ENCODE measurements around the gene USP12.
"Not testable (repeated sequence)": the region's sequence is repeated elsewhere in the genome, so short reads cannot be mapped to it uniquely, and the experiment has no call there.

The USP12 gene, protein sequence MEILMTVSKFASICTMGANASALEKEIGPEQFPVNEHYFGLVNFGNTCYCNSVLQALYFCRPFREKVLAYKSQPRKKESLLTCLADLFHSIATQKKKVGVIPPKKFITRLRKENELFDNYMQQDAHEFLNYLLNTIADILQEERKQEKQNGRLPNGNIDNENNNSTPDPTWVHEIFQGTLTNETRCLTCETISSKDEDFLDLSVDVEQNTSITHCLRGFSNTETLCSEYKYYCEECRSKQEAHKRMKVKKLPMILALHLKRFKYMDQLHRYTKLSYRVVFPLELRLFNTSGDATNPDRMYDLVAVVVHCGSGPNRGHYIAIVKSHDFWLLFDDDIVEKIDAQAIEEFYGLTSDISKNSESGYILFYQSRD

DNA sequence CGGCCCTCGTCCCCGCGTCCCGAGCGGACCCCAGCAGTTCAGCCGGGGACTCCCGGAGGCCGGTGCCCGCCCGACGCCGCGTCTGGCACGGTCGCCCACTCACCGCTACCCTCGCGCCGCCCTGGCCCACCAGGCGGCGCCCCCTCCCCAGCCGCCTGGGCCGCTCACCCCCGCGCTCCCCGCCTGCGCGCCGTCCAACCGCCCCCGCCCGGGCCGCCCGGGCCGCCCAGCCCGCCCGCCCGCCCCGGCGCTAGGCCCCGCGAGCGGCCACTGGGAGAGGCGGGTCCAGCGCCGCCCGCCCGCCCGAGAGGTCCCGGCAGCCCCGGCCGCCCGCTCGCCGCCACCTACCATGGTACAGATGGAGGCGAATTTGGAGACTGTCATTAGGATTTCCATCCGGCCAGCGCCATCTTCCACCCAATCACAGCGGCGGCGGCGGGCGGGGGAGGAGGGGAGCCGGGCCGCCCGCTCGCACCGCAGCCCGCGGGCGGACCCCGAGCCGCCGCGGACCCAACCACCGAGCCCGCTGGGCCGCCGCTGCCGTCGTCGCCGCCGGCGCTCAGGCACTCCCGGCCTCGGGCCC lies at the start of gene USP12:
Gene USP12 (minus strand): TSS at position 568 of the 583 bp plus-strand sequence. CDS start 172 bp downstream, at position 396.
- DNase-seq (ENCODE audit: low read depth in 2 of 2) = peak in 1 of 2 donors; percentile 55

DNA sequence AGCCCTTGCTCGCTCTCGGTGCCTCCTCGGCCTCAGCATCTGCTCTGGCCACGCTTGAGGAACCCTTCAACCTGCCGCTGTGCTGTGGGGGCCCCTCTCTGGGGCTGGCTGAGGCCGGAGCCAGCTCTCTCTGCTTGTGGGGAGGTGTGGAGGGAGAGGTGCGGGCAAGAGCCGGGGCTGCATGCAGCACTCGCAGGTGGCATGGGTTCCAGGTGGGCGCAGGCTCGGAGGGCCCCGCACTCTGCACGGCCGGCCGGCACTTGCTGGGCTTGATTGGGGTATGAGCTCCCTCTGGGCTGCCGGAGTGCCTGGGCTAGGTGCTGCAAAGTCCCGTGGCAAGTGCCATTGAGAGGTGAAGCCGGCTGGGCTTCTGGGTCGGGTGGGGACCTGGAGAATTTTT lies 48.0 kb upstream of the USP12 start:
- no peak for DNase-seq (ENCODE audit: low read depth in 2 of 2)

DNA sequence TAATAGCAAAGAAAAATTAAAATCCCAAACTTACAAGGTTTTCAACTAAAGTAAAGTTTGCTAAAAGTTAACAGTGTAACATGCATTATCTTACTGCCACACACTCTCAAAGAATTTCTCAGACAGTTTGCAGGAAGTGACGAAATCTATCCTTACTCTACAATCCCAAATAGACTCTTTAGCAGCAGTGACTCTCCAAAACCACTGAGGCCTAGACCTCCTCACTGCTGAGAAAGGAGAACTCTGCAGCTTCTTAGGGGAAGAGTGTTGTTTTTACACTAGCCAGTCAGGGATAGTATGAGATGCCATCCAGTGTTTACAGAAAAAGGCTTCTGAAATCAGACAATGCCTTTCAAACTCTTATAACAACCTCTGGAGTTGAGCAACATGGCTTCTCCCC lies 47.2 kb upstream of the USP12 start:
- DNase-seq (ENCODE audit: low read depth in 2 of 2) = not testable (repeated sequence)

DNA sequence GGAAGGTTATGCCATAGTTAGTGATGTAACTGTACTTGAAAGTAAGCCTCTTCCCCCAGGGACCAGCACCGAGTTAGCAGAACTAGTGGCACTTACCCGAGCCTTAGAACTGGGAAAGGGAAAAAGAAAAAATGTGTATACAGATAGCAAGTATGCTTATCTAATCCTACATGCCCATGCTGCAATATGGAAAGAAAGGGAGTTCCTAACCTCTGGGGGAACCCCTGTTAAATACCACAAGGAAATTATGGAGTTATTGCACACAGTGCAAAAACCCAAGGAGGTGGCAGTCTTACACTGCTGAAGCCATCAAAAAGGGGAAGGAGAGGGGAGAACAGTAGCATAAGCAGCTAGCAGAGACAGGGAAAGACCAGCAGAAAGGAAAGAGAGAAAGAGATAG lies 46.2 kb upstream of the USP12 start:
- DNase-seq (ENCODE audit: low read depth in 2 of 2) = not testable (repeated sequence)

DNA sequence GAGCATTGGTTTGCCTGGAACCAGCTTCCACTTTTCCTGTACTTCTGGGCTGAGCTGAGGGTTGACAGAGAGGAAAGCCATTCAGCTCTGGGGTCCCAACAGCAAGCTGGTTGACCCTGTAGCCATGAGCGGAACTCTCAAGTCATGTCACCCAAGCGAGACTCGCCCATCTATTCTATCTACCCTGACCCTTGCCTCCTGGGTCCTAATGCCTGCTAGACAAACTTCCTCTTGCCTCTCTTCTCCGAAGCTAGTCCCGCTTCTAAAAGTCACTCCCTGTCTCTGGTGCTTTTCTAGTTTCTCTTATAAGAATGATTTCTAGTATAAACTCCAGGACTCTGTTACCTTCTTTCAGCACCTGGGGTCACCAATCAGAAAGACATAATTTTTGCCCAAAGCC lies 41.8 kb upstream of the USP12 start:
- not testable (repeated sequence) for DNase-seq (ENCODE audit: low read depth in 2 of 2)

DNA sequence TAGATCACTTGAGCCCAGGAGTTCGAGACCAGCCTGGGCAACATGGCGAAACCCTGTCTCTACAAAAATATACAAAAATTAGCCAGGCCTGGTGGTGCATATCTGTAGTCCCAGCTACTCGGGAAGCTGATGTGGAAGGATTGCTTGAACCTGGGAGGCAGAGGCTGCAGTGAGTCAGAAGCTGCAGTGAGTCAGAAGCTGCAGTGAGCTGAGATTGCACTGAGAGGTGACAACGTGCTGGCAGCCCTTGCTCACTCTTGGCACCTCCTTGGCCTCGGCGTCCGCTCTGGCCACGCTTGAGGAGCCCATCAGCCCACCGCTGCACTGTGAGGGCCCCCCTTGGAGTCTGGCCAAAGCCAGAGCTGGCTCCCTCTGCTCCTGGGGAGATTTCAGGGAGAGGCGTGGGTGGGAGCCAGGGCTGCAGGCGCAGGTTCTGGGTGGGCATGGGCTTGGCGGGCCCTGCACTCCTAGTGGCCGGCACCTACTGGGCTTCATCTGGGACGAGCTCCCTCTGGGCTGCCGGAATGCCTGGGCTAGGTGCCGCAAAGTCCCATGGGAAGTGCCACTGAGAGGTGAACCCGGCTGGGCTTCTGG lies 40.3 kb upstream of the USP12 start:
- DNase-seq (ENCODE audit: low read depth in 2 of 2) = no peak

DNA sequence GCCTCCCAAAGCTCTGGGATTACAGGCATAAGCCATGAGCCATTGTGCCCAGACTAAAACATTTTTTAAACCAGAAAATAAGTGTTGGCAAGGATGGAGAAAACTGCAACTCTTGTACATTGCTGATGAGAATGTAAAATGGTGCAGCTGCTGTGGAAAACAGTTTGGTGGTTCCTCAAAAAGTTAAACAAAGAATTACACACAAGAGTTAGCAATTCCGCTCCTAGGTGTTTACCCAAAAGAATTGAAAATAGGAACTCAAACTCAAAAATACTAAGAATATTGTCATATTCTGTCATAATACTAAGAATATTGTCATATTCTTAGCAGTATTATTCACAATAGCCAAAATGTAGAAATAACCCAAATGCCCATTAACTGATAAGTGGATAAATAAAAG lies 39.7 kb upstream of the USP12 start:
- DNase-seq (ENCODE audit: low read depth in 2 of 2) = no peak

DNA sequence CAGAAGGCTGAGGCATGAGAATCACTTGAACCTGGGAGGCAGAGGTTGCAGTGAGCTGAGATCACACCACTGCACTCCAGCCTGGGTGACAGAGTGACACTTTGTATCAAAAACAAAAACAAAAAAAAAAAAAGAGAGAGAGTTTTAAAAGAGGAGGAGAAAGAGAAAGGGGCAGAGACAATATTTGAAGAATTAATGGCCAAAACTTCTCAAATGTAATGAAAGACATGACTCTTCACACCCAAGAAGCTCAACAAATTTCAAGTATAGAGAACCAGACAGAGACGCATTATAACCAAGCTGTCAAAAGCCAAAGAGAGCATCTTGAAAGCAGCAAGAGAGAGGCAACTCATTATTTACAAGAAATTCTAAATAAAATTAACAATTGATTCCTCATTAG lies 36.9 kb upstream of the USP12 start:
- no peak for DNase-seq (ENCODE audit: low read depth in 2 of 2)

DNA sequence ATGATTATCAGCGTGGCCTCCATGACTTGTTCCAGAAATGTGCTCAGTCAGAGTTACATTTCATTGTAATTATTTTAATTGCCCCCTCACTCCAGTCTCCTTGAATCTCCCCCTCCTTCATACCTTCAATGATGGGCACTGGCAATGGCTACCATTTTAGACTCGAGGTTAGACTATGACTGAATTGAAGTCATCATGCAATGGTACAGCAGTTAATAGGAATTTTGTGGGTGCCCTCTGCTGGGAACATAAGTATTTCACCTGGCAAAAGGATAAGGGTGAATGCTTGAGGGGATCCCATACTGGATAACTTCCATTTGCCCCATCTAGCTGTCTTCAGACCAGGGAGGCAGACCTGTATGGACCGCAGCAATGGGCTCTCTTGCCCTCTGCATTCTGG lies 32.2 kb upstream of the USP12 start:
- DNase-seq (ENCODE audit: low read depth in 2 of 2) = no peak

DNA sequence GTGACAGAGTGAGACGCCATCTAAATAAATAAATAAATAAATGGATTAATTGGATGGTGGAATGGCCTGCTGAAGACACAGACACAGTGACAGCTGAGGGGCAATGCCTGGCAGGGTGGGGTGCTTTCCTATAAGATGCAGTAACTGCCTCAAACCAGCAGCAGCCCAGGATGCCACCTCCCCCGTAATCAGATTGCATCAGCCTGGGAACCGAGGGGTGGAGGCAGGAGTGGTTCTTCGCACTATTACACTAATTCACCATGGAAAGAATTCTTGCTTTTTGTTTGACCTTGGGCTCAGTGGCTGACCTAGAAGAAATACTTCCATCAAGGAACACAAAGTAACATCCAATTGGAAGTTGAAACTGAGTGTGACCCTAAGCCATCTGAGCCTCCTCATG lies 31.6 kb upstream of the USP12 start:
- DNase-seq (ENCODE audit: low read depth in 2 of 2) = no peak

DNA sequence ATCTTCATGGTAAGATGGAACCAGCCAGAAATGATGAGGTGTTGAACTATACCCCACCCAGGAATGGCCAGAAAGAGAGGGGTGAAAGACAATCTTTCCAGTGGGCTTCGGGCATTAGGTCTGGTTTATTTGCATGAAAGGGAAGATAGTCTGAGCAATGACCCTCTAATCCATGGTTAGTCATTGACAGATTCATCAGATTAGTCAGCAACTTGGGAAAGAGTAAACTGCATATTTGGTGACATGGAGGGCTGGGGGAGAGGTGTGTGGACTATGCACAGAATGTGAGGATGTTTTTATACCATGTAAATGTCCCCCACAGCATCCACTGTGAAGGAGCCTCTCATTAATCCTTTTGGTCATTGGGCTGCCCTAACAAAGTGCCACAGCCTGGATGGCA lies 30.1 kb upstream of the USP12 start:
- DNase-seq (ENCODE audit: low read depth in 2 of 2) = no peak

DNA sequence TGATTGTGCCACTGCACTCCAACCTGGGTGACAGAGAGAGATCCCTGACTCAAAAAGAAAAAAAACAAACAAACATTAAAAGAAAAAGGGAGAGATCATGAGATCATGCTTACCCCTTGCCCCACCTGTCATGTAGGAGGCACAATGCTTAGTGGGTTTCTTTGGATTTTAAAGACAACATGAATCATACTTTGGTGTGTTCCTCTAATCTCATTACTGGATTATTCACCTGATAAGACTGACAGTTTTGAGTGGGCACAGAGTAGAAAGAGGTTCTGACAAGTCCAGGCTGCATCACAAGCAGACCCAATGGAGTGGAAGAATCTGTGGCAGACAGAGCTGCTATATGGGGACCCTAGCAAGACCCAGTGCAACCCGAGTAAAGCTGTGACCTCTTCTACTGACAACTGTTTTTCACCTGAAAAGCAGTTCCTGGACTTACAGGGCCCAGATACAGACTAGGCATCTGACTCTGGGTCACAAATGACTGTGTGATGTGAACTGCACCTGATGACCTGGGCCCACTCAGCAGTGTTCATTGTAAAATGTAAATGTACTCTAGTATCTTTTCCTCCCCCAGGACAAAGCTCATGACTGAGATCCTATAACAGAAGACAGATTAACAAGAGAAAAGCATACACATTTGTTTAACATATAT lies 28.9 kb upstream of the USP12 start:
- no peak for DNase-seq (ENCODE audit: low read depth in 2 of 2)

DNA sequence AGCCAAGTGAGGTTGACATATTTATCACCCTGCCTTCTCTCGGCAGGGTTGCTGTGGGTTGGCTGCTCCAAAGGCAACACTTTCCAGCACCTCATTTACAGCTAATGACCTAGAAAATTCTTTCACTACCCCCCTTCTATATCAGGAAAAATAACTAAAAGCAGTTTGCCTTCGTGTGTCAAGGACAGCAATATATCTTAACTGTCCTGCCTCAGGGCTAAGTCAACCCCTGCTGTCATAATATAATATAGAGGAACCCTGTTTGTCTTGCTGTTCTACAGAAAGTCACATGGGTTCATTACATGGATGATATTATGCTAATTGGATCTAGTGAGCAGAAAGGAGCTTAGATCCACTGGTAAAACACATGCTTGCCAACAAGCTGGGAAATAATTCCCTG lies 28.1 kb upstream of the USP12 start:
- DNase-seq (ENCODE audit: low read depth in 2 of 2) = no peak

DNA sequence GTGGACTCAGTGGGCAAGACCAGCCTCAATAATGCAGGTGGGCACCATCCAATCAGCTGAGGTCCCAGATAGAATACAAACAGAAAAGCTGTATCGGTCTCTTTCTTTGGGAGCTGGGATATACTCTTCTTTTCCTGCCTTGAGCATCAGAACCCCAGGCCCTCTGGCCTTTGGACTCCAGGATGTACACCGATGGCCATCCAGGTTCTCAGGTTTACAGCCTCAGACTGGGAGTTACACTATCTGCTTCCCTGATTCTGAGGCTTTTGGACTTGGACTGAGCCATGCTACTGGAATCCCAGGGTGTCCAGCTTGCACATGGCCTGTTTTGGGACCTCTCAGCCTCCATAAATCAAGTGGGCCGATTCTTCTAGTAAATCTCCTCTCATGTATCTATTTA lies 27.6 kb upstream of the USP12 start:
- DNase-seq (ENCODE audit: low read depth in 2 of 2) = no peak

DNA sequence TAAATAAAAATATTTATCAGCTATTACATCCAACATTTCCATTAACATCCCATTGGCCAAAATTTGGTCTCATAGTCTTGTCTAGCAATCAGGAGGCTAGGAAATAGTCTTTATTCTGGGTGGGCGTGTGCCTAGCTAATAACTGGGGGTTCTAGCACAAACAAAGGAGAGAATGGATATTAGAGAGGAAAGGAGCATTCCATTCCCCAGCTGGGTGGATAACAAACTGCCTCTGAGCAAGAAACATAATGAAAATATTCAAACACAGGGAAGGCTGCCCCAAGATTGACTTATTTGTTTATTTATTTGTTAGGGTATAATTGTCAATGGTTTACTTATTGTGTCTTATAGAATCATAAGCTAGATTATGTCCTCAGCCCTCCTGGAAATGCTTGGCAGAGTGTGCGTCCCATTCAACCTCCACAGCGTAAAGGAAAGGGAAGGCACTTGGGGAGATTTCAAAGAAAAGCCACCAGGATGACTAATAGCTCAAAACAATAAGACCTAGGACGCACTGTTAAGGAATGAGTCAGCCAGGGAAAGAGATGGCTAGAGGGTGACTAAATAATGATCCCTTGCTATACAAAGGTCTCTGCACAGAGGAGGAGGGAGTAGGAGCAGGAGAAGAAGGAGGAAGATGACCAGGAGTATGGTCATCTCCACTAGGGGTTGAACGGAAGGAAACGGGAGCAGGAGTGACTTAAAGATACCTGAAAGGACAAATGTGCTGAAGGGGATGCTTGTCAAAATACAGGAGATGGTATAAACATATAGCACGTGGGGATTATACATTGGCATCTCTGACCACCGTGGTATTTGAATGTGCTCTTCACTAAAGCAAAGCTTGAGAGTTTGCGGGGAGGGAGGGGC lies 23.5 kb upstream of the USP12 start:
- DNase-seq (ENCODE audit: low read depth in 2 of 2) = no peak

DNA sequence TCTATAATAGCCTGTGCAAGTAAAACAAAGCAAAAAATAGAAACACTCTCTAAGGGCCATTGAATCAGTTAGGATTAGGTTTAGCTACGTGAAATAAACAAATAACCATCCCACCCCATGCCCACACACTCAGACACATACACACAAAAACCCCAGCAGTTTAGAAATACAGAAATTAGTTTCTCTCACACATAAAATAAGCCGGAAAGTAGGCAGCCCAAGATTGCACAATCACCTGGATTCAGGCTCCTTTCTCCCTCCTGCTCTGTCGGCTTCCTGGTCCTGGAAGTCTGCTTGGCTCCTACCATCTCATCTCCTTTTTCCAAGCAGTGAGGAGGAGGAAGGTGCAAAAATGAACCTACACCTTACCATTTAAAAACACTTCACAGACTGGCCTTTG lies 22.6 kb upstream of the USP12 start:
- no peak for DNase-seq (ENCODE audit: low read depth in 2 of 2)

DNA sequence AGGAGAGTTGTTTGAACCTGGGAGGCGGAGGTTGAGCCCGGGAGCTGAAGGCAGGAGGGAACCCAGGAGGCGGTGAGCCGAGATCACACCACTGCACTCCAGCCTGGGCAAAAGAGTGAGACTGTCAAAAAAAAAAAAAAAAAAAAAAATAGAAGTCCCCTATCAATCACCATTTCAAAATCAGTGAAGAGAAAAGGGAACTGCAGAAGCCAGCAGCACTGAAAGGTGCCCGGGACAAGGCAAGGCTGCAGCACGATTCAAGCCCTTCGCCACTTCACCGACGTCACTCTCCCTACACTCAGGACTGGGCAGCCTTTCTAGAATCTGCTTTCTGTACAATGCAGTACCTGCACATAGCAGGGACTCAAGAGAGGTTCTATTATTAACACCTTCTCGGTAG lies 21.9 kb upstream of the USP12 start:
- no peak for DNase-seq (ENCODE audit: low read depth in 2 of 2)

DNA sequence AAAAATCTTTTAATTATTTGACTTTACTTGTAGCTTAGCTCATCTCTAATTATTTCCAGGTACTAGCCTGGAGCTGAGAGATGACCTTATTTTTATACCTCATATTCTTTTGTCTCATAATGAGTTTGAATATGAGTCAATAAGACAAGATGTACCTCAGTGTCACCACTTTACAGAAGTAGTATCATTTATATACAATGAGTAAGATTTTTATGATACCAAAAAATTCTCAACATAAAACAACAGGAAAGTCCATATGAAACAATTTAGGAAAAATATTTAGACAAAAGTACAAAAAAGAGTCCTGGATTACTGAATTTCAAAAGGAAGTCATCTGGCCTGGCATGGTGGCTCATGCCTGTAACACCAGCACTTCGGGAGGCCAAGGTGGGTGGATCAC lies 21.4 kb upstream of the USP12 start:
- DNase-seq (ENCODE audit: low read depth in 2 of 2) = no peak

DNA sequence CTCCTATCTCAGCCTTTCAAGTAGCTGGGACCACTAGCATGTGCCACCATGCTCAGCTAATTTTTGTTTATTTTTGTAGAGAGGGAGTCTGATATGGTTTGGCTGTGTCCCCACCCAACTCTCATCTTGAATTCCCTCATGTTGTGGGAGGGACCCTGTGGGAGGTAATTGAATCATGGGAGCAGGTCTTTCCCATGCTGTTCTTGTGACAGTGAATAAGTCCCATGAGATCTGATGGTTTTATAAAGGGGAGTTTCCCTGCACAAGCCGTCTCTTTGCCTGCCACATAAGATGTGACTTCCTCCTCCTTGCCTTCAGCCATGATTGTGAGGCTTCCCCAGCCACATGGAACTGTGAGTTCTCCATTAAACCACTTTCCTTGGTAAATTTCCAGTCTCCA lies 20.8 kb upstream of the USP12 start:
- not testable (repeated sequence) for DNase-seq (ENCODE audit: low read depth in 2 of 2)

DNA sequence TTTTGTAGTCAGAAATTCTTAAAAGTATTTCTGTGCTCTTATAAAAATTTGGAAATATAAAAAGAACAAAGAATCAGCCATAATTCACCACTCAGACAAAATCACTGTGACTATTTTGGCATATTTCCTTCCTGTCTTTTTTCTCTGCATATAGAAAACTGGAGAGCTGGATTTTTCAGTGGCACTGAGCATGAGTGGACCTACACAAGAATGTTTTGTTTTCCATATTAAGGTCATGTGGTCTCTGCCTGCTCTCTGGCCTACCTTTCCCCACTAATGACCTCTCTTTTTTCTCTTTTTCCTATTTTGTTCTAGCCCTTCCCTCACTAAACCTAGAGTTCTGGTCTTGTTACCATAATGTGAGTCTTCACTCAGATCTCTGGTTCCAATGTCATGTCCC lies 17.6 kb upstream of the USP12 start:
- DNase-seq (ENCODE audit: low read depth in 2 of 2) = no peak

DNA sequence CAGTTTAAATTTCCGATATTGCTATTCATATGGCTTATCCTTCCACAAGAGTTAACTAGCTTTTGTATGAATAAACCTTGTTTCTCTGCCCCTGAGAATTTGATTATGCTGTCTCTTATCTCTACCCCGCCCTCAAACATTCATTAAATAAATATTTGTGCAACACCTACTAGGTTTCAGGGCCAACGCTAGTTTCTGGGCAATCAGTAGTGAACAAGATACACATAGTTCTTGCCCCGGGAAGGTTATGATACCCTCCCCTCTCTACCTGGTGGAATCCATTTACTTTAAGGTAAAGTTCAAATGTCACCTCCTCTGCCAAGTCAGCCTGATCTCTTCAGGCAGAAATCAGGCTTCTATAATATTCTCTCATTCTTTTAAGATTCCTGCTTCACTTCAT lies 16.6 kb upstream of the USP12 start:
- DNase-seq (ENCODE audit: low read depth in 2 of 2) = no peak

DNA sequence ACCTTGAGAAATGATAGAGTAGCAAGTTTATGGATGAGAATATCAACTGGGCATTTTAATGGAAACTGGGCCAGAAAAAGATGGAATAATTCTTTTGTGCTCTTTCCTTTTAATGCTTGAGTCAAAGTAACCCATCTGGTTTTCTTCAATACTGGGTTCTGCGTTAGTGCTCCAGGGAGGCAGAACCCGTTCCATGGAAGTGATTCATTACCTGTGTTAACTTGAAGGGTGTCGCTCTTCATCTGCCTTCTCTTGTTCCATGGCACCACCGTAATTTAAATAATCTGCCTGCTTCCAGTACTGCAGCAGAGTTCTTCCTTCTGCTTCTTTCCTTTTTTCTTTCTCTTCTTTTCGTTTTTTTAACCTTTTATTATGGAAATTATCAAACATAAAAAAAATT lies 14.7 kb upstream of the USP12 start:
- no peak for DNase-seq (ENCODE audit: low read depth in 2 of 2)
